Neural crest cell (in vitro differentiated cells): Measurements from ENCODE around the gene TBX4. TPM values are rescaled to one million over a fixed set of nuclear protein-coding genes. Genes with fewer than 3 reads are reported as not detected.
"Not testable (repeated sequence)": the region's sequence is repeated elsewhere in the genome, so short reads cannot be mapped to it uniquely, and the experiment has no call there.

Experiments used
- DNase-seq: peaks from one replicate; pipeline ENCODE4 v3.0.0; 2021; ENCODE audit warnings: low read depth, mixed read lengths, low spot score
- H3K27ac Mint-ChIP-seq: one replicate; pipeline ENCODE4 v1.8.0; 2021; ENCODE audit warnings: mild to moderate bottlenecking, mixed read lengths; ENCODE audit not compliant: unreplicated experiment
- H3K27me3 Mint-ChIP-seq: 2 replicates; pipeline ENCODE4 v1.8.0; 2021; ENCODE audit warnings: low read depth, mild to moderate bottlenecking, mixed read lengths
- H3K36me3 Mint-ChIP-seq: 2 replicates; pipeline ENCODE4 v1.8.0; 2021; ENCODE audit warnings: low read depth, mild to moderate bottlenecking, mixed read lengths
- H3K4me1 Mint-ChIP-seq: 2 replicates; pipeline ENCODE4 v1.8.0; 2021; ENCODE audit warnings: mixed read lengths
- H3K4me3 Mint-ChIP-seq: one replicate; pipeline ENCODE4 v1.8.0; 2021; ENCODE audit warnings: mild to moderate bottlenecking, mixed read lengths
- H3K9me3 Mint-ChIP-seq: 2 replicates; pipeline ENCODE4 v1.8.0; 2021; ENCODE audit warnings: mixed read lengths
- total RNA-seq: library from RNA; stranded (reverse); gene quantifications from 2 replicates; pipeline ENCODE4 v1.2.1, GENCODE V29; 2021
- TF ChIP-seq, protein P1 (sequence below): fragments of 200-600 bp; sonication (generic); conservative IDR thresholded peaks from 2 replicates; pipeline ENCODE4 v1.5.0; 2021; ENCODE audit warnings: antibody characterized with exemption, mild to moderate bottlenecking

TBX4 gene
- total RNA-seq, 1 donor from 2014 or later: not detected

- Mint-ChIP-seq H3K9me3 (peaks cover 9% of the 10 kb centered on the region), H3K27me3 (peaks cover 19% of the 10 kb centered on the region), H3K4me3 (no peak overlapping the region), H3K36me3 (peaks cover 4% of the 10 kb centered on the region), H3K4me1 (peaks cover 5% of the 10 kb centered on the region), H3K27ac (no peak overlapping the region)
- TF ChIP-seq, protein P1, sequence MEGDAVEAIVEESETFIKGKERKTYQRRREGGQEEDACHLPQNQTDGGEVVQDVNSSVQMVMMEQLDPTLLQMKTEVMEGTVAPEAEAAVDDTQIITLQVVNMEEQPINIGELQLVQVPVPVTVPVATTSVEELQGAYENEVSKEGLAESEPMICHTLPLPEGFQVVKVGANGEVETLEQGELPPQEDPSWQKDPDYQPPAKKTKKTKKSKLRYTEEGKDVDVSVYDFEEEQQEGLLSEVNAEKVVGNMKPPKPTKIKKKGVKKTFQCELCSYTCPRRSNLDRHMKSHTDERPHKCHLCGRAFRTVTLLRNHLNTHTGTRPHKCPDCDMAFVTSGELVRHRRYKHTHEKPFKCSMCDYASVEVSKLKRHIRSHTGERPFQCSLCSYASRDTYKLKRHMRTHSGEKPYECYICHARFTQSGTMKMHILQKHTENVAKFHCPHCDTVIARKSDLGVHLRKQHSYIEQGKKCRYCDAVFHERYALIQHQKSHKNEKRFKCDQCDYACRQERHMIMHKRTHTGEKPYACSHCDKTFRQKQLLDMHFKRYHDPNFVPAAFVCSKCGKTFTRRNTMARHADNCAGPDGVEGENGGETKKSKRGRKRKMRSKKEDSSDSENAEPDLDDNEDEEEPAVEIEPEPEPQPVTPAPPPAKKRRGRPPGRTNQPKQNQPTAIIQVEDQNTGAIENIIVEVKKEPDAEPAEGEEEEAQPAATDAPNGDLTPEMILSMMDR: no peak
- no peak for DNase-seq
Measured at GRCh38 chr17:61440697-61441096, 11.5 kb upstream of the TBX4 start.

DNA sequence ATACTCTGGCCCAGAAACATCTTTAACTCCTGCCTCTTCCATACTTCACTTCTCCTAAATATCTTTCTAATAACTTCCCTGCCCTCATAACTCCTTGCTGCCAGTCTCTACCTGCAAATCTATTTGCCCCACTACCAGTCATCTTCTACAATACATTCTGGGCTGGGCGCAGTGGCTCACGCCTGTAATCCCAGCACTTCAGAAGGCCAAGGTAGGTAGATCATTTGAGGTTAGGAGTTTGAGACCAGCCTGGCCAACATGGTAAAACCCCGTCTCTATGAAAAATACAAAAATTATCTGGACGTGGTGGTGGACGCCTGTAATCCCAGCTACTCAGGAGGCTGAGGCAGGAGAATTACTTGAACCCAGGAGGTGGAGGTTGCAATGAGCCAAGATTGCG, 10.7 kb upstream of the TBX4 start:
- not testable (repeated sequence) for H3K9me3 Mint-ChIP-seq, H3K4me1 Mint-ChIP-seq, DNase-seq, H3K36me3 Mint-ChIP-seq, H3K4me3 Mint-ChIP-seq, H3K27ac Mint-ChIP-seq
- H3K27me3 Mint-ChIP-seq: peaks cover 27% of the 10 kb centered on the region

GRCh38 chr17:61442136-61442775, 10.0 kb upstream of the TBX4 start:
- peaks cover 6% of the 10 kb centered on the region for H3K9me3 Mint-ChIP-seq
- H3K27me3 Mint-ChIP-seq: peaks cover 27% of the 10 kb centered on the region
- no peak for DNase-seq
- no peak overlapping the region for H3K4me3 Mint-ChIP-seq
- TF ChIP-seq, protein P1: no peak
- no peak overlapping the region for H3K27ac Mint-ChIP-seq
- peaks cover under 1% of the 10 kb centered on the region for H3K36me3 Mint-ChIP-seq
- H3K4me1 Mint-ChIP-seq: peaks cover 5% of the 10 kb centered on the region

DNA sequence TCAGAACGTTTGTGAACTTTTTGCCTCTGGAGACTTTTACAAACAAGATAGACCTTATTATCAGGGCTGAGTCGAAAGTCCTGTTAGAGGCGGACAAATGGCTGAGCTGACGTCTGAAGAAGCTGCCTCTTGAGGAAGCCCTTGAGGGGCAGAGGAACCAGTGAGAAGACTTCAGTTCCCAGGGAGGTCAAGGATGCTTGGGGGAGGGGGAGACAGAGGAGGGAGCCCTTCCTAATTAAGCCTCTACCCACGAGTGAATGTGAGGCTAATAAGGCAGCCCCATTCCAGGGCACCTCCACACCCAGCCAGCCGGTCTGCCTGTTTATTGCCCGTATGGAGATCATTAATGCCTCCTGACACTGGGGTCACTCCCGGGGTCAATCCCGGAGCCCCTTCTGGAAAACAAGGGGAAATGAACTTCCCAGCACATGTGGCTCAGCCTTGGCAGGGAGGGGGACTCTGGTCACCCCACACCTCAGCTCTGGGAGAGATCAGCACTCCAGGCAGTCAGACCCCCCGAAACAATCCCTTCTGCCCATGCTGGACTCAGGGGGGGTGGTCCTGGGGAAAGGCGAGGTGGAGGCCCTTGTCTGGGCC, 9.2 kb upstream of the TBX4 start:
- Mint-ChIP-seq H3K27me3 (peaks cover 29% of the 10 kb centered on the region), H3K4me1 (peaks cover 5% of the 10 kb centered on the region), H3K27ac (no peak overlapping the region), H3K4me3 (no peak overlapping the region), H3K36me3 (no peaks in the 10 kb centered on the region), H3K9me3 (peaks cover 3% of the 10 kb centered on the region)
- TF ChIP-seq, protein P1: no peak
- DNase-seq: no peak

GRCh38 chr17:61443475-61443882, 8.7 kb upstream of the TBX4 start:
- DNase-seq: no peak
- H3K4me3 Mint-ChIP-seq: no peak overlapping the region
- H3K4me1 Mint-ChIP-seq: peaks cover 5% of the 10 kb centered on the region
- no peak overlapping the region for H3K27ac Mint-ChIP-seq
- peaks cover 33% of the 10 kb centered on the region for H3K27me3 Mint-ChIP-seq
- no peaks in the 10 kb centered on the region for H3K36me3 Mint-ChIP-seq
- TF ChIP-seq, protein P1: no peak
- peaks cover 3% of the 10 kb centered on the region for H3K9me3 Mint-ChIP-seq

DNA sequence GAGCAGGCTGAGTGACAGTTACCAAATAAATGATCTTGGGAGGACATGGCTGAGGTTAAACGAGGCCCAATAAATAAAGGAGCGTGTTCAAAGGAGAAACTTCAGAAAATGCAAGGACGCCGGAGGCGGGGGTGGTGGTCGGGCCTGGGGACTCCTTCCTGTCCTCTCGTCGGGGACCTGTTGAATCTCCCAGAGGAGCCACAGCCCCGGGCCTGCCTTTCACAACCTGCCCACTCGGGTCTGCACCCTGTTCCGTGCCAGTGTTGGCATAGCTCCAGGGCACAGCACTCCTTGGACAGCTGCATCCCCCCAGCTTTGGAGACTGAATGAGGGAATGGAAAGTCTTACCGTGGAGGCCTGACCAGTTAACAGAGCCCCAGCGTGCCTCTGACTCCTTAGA, 8.1 kb upstream of the TBX4 start:
- no peak overlapping the region for H3K27ac Mint-ChIP-seq
- no peaks in the 10 kb centered on the region for H3K36me3 Mint-ChIP-seq
- H3K27me3 Mint-ChIP-seq: peaks cover 32% of the 10 kb centered on the region
- H3K4me1 Mint-ChIP-seq: peaks cover 5% of the 10 kb centered on the region
- H3K9me3 Mint-ChIP-seq: peaks cover 3% of the 10 kb centered on the region
- no peak for DNase-seq
- H3K4me3 Mint-ChIP-seq: no peak overlapping the region
- TF ChIP-seq, protein P1: no peak
